B cell (primary cell): ENCODE results near the gene ERGIC1. TPM values are rescaled to one million over a fixed set of nuclear protein-coding genes. Genes with fewer than 3 reads are reported as not detected.

Source experiments
- ATAC-seq: fragments of 200-7000 bp; cut with Tn5 transposase; one replicate; pipeline ENCODE4 v1.10.0; 2021; ENCODE audit warnings: low read depth, mild to moderate bottlenecking, moderate number of reproducible peaks, moderate library complexity
- CTCF ChIA-PET: fragments of 350-600 bp; sonication (Branson Sonifier 250); formaldehyde crosslinking; loops from one replicate; lab custom pipeline; 2021; ENCODE audit warnings: antibody characterized with exemption, inconsistent platforms; lab: Charles Lee
- POLR2A ChIA-PET: fragments of 350-600 bp; sonication (Branson Sonifier 250); formaldehyde crosslinking; loops from one replicate; lab custom pipeline; 2021; ENCODE audit warnings: antibody characterized with exemption; lab: Charles Lee
- DNase-seq: peaks from one replicate; pipeline ENCODE4 v3.0.0; 2013
- H2AFZ ChIP-seq: 2 replicates; pipeline ENCODE4 v1.6.1; 2012; ENCODE audit warnings: mild to moderate bottlenecking, low read depth, low read length; ENCODE audit not compliant: insufficient read depth, poor library complexity, severe bottlenecking
- H3K27ac ChIP-seq, 2 donors: 1 replicate in 1 of 2; 2 replicates in 1 of 2; pipeline ENCODE4 v1.5.1; 2012 to 2013; ENCODE audit warnings: low read length in 2 of 2, mild to moderate bottlenecking in 2 of 2, moderate library complexity in 1 of 2
- H3K27me3 ChIP-seq, 4 experiments: fragments of 200-600 bp in 1 of 4; sonication (generic) in 1 of 4; replicated peaks in 1 of 4; 1 replicate in 2 of 4; 2 replicates in 2 of 4; pipeline versions ENCODE4 v1.6.1 to v1.7.0; 2013 to 2016; ENCODE audit warnings: low read length in 3 of 4, mild to moderate bottlenecking in 2 of 4, mixed read lengths in 1 of 4, moderate library complexity in 1 of 4; ENCODE audit not compliant: insufficient read depth in 4 of 4, control insufficient read depth in 3 of 4; ENCODE audit errors: control extremely low read depth in 1 of 4
- H3K36me3 ChIP-seq, 2 experiments: replicated peaks in 1 of 2; 1 replicate in 1 of 2; 2 replicates in 1 of 2; pipeline versions ENCODE4 v1.6.1 to v1.7.1; 2013; ENCODE audit warnings: low read length in 1 of 2; ENCODE audit not compliant: insufficient read depth in 2 of 2, control insufficient read depth in 1 of 2; ENCODE audit errors: control extremely low read depth in 1 of 2, extremely low read depth in 1 of 2
- H3K4me1 ChIP-seq, 2 donors: fragments of 200-600 bp in 1 of 2; sonication (generic) in 1 of 2; 1 replicate in 1 of 2; 2 replicates in 1 of 2; pipeline versions ENCODE4 v1.5.1 to v1.6.1; 2013 to 2017; ENCODE audit warnings: low read length in 2 of 2; ENCODE audit not compliant: control insufficient read depth in 2 of 2, insufficient read depth in 2 of 2
- H3K4me2 ChIP-seq: replicated peaks from 2 replicates; pipeline ENCODE3; 2012; ENCODE audit warnings: mild to moderate bottlenecking, low read depth, low read length; ENCODE audit not compliant: poor library complexity, severe bottlenecking
- H3K4me3 ChIP-seq, 5 experiments: fragments of 200-600 bp in 1 of 5; sonication (generic) in 1 of 5; 1 replicate in 3 of 5; 2 replicates in 2 of 5; pipeline versions ENCODE4 v1.5.1 to v1.7.0; 2011 to 2016; ENCODE audit warnings: low read length in 4 of 5, mild to moderate bottlenecking in 4 of 5, low read depth in 2 of 5, control low read depth in 1 of 5, moderate library complexity in 1 of 5; ENCODE audit not compliant: insufficient read depth in 1 of 5; ENCODE audit errors: control extremely low read depth in 1 of 5, extremely low read depth in 1 of 5
- H3K79me2 ChIP-seq: fragments of 200-600 bp; sonication (generic); one replicate; pipeline ENCODE4 v1.6.0; 2016; ENCODE audit warnings: low read length; ENCODE audit not compliant: control insufficient read depth, insufficient read depth
- H3K9ac ChIP-seq: fragments of 200-600 bp; sonication (generic); 2 replicates; pipeline ENCODE4 v1.6.1; 2017; ENCODE audit warnings: mild to moderate bottlenecking, low read length, moderate library complexity
- H3K9me3 ChIP-seq, 3 donors: one replicate each; pipeline versions ENCODE4 v1.6.1 to v1.7.1; 2013; ENCODE audit warnings: low read length in 2 of 3; ENCODE audit not compliant: control insufficient read depth in 2 of 3, insufficient read depth in 1 of 3; ENCODE audit errors: control extremely low read depth in 1 of 3
- H4K20me1 ChIP-seq: 2 replicates; pipeline ENCODE4 v1.6.0; 2012; ENCODE audit warnings: mild to moderate bottlenecking, low read length; ENCODE audit not compliant: insufficient read depth, control insufficient read depth, poor library complexity, severe bottlenecking
- H3K27ac Mint-ChIP-seq: one replicate; pipeline ENCODE4 v1.8.0; 2021; ENCODE audit warnings: mixed read lengths
- H3K27me3 Mint-ChIP-seq: one replicate; pipeline ENCODE4 v1.8.0; 2021; ENCODE audit warnings: mixed read lengths
- H3K4me1 Mint-ChIP-seq: one replicate; pipeline ENCODE4 v1.8.0; 2021; ENCODE audit warnings: mixed read lengths
- H3K4me3 Mint-ChIP-seq: one replicate; pipeline ENCODE4 v1.8.0; 2021; ENCODE audit warnings: mixed read lengths
- H3K9me3 Mint-ChIP-seq: one replicate; pipeline ENCODE4 v1.8.0; 2022; ENCODE audit warnings: mixed read lengths; ENCODE audit not compliant: insufficient read depth
- CTCF ChIP-seq: fragments of 200-600 bp; IDR thresholded peaks from one replicate; pipeline ENCODE4 v1.8.0; 2022; ENCODE audit warnings: antibody characterized with exemption, mild to moderate bottlenecking
- EZH2 ChIP-seq: IDR thresholded peaks from 2 replicates; pipeline ENCODE4 v1.6.1; 2012; ENCODE audit warnings: borderline replicate concordance, low read depth, mild to moderate bottlenecking, moderate library complexity, low read length; ENCODE audit not compliant: insufficient read depth, poor library complexity, severe bottlenecking
- WGBS: methylation state at CpG from one replicate; pipeline ENCODE4 v1.1.5; 2013; ENCODE audit warnings: missing lambda C conversion rate; ENCODE audit not compliant: insufficient coverage; 5-methylcytosine and 5-hydroxymethylcytosine counted together
- intact Hi-C: fragments of 100-400 bp; cut with micrococcal nuclease; formaldehyde crosslinking; loops from one replicate; pipeline ENCODE4 v1.10.0; 2022
- polyA plus RNA-seq: library from polyadenylated mRNA; depleted of rRNA; stranded (reverse); fragments of >200 nt; gene quantifications from 2 replicates; pipeline ENCODE4 v1.2.3, GENCODE V29; 2012
- total RNA-seq, 2 donors: library from RNA; stranded (reverse); fragments of 120-200 nt in 1 of 2; gene quantifications; 1 replicate in 1 of 2; 2 replicates in 1 of 2; pipeline versions ENCODE4 v1.2.3 to v1.2.4, GENCODE V29; 2013 to 2022

The ERGIC1 gene
- total and polyA plus RNA-seq, 2 donors (not counting 1 experiment from before 2014, with no cell fraction given) = 86.3 to 140 TPM

- H3K9me3 ChIP-seq = no peaks in the 10 kb centered on the region
- no peak for ATAC-seq
- Mint-ChIP-seq H3K9me3 (no peaks in the 10 kb centered on the region), H3K4me1 (no peaks in the 10 kb centered on the region), H3K4me3 (no peak overlapping the region), H3K27ac (no peak overlapping the region), H3K27me3 (no peaks in the 10 kb centered on the region)
- H3K4me2 ChIP-seq = no peak overlapping the region
- TF ChIP-seq CTCF (no peak), EZH2 (no peak)
- DNase-seq = no peak
- ChIA-PET CTCF (interaction anchor here (4.5 kb wide), 1 partner anchor 190 kb away, joined by 27 read pairs; no protein-coding TSS in a partner anchor), POLR2A (no interaction called here)
- H4K20me1 ChIP-seq = no peaks in the 10 kb centered on the region
- 80% methylated on average over 3 of the region's 4 CpGs for WGBS
- H3K4me1 ChIP-seq = no peaks in the 10 kb centered on the region
- H3K27me3 ChIP-seq = no peaks in the 10 kb centered on the region
- H3K4me3 ChIP-seq = no peak overlapping the region
- peaks cover 0 to 49% of the 10 kb centered on the region in 2 experiments for H3K36me3 ChIP-seq
- peaks cover 4% of the 10 kb centered on the region for H3K79me2 ChIP-seq
- no peak overlapping the region for H2AFZ ChIP-seq
- intact Hi-C loops = loop anchor here (2.0 kb wide), 1 partner anchor 187 kb away; no protein-coding TSS in a partner anchor
- H3K27ac ChIP-seq = no peak overlapping the region
- H3K9ac ChIP-seq = no peak overlapping the region
These were observed 69.7 kb downstream of the ERGIC1 start for GRCh38 chr5:172903790-172904189.

- no peaks in the 10 kb centered on the region for H3K9me3 ChIP-seq
- POLR2A ChIA-PET = no interaction called here
- Mint-ChIP-seq H3K4me3 (no peak overlapping the region), H3K27ac (no peak overlapping the region), H3K9me3 (no peaks in the 10 kb centered on the region), H3K4me1 (no peaks in the 10 kb centered on the region), H3K27me3 (no peaks in the 10 kb centered on the region)
- CTCF ChIA-PET = interaction anchor here (2.1 to 4.5 kb wide), 2 partner anchors 28 to 191 kb away, joined by 12 to 27 read pairs; no protein-coding TSS in a partner anchor
- H3K4me2 ChIP-seq = no peak overlapping the region
- WGBS = 72% methylated on average over 4 of the region's 4 CpGs
- H3K27me3 ChIP-seq = no peaks in the 10 kb centered on the region
- intact Hi-C loops = no loop called here
- no peaks in the 10 kb centered on the region for H4K20me1 ChIP-seq
- H3K36me3 ChIP-seq = peaks cover 0 to 46% of the 10 kb centered on the region in 2 experiments
- no peaks in the 10 kb centered on the region for H3K4me1 ChIP-seq
- peaks cover 4% of the 10 kb centered on the region for H3K79me2 ChIP-seq
- H3K27ac ChIP-seq = no peak overlapping the region
- H3K4me3 ChIP-seq = no peak overlapping the region
- DNase-seq (no peak), ATAC-seq (no peak)
- TF ChIP-seq CTCF = no peak
- TF ChIP-seq EZH2 = no peak
- H2AFZ ChIP-seq = no peak overlapping the region
- no peak overlapping the region for H3K9ac ChIP-seq
These were observed 70.2 kb downstream of the ERGIC1 start for GRCh38 chr5:172904312-172904642.
